ENCODE data around the gene IGF2R.

The IGF2R gene

DNA sequence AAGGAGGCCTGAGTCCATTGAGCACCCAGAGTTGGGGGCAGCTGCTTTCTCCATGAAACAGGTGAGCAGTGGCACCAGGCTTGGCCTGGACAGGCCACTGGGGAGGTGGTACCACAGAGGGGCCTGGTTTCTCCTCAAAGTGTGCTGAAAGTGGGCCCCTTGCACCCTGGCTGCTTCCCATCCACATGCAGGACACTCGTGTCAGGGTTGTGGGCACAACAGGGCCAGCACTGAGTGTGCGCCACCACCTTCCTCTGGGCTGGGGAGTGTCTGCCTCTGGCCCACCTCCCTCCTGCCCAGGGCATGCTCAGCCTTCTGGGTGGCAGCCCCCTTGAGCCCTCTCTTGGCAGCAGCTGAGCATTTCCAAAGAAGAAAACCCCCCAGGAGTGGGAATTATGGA is 147.5 kb downstream of the IGF2R start:
- H3K4me3 ChIP-seq (ENCODE audit: low read depth, low read length): no peak overlapping the region
- TF ChIP-seq, protein P1, sequence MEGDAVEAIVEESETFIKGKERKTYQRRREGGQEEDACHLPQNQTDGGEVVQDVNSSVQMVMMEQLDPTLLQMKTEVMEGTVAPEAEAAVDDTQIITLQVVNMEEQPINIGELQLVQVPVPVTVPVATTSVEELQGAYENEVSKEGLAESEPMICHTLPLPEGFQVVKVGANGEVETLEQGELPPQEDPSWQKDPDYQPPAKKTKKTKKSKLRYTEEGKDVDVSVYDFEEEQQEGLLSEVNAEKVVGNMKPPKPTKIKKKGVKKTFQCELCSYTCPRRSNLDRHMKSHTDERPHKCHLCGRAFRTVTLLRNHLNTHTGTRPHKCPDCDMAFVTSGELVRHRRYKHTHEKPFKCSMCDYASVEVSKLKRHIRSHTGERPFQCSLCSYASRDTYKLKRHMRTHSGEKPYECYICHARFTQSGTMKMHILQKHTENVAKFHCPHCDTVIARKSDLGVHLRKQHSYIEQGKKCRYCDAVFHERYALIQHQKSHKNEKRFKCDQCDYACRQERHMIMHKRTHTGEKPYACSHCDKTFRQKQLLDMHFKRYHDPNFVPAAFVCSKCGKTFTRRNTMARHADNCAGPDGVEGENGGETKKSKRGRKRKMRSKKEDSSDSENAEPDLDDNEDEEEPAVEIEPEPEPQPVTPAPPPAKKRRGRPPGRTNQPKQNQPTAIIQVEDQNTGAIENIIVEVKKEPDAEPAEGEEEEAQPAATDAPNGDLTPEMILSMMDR (IDR thresholded peaks at IDR 0.05; ENCODE audit: low read depth, low read length): no peak
- TF ChIP-seq MAX (IDR thresholded peaks at IDR 0.05; ENCODE audit: low read depth, low read length) (no peak), MYC (IDR thresholded peaks at IDR 0.05; ENCODE audit: low read depth, low read length) (no peak), POLR2A (IDR thresholded peaks at IDR 0.05; ENCODE audit: extremely low read depth, insufficient read length) (no peak)
- no peak for DNase-seq (ENCODE audit: low read depth)

DNA sequence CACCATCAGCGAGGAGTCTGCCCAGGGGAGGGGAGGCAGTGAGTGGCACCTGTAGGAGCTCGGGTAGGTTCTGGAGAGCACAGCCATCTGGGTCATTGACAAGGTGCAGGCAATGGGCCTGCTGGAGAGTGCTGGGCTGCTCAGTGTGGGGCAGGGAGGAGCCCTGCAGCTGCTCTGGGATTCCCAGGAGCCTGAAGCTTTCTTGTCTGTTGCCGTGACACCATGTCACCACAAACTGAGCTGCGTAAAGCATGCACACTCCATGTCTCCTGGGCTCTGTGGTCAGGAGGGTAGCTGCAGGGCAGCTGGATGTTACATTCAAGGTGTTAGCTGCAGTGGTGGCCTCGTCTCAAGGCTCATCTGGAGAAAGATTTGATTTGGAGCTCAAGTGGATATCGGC is 148.3 kb downstream of the IGF2R start:
- H3K4me3 ChIP-seq (ENCODE audit: low read depth, low read length): no peak overlapping the region
- no peak for DNase-seq (ENCODE audit: low read depth)
- no peak for TF ChIP-seq MYC (IDR thresholded peaks at IDR 0.05; ENCODE audit: low read depth, low read length)
- TF ChIP-seq POLR2A (IDR thresholded peaks at IDR 0.05; ENCODE audit: extremely low read depth, insufficient read length): no peak
- TF ChIP-seq MAX (IDR thresholded peaks at IDR 0.05; ENCODE audit: low read depth, low read length): no peak
- TF ChIP-seq, protein P1 (IDR thresholded peaks at IDR 0.05; ENCODE audit: low read depth, low read length): no peak

- TF ChIP-seq MAX (IDR thresholded peaks at IDR 0.05; ENCODE audit: low read depth, low read length) (no peak), MYC (IDR thresholded peaks at IDR 0.05; ENCODE audit: low read depth, low read length) (no peak), POLR2A (IDR thresholded peaks at IDR 0.05; ENCODE audit: extremely low read depth, insufficient read length) (no peak)
- TF ChIP-seq, protein P1 (IDR thresholded peaks at IDR 0.05; ENCODE audit: low read depth, low read length): no peak
- H3K4me3 ChIP-seq (ENCODE audit: low read depth, low read length): no peak overlapping the region
- no peak for DNase-seq (ENCODE audit: low read depth)
Observed at GRCh38 chr6:160118620-160119229, 149.8 kb downstream of the IGF2R start.

- DNase-seq (ENCODE audit: low read depth): no peak
- no peak overlapping the region for H3K4me3 ChIP-seq (ENCODE audit: low read depth, low read length)
- no peak for TF ChIP-seq MAX (IDR thresholded peaks at IDR 0.05; ENCODE audit: low read depth, low read length)
Observed at GRCh38 chr6:160120087-160120486, 151.2 kb downstream of the IGF2R start.

DNA sequence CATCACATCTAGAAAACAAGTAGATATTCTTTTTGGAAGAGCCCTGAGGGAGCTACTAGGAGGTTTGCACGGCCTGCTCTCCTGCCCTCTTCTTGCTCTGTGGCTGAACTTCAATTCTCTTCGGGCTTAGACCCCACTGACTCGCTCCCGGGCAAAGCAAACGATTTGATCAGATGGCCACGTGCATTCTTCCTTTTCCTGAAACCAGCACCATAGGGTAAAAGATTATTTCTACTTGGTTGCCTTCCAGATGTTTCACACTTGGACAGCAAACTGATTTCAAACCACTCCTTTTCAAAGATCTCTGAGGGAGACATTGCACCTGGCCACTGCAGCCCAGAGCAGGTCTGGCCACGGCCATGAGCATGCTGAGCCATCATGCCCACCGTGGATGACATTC is 152.7 kb downstream of the IGF2R start, which contains the start of gene SLC22A1:
TSS of gene SLC22A1 (plus strand) at position 258 of the 400 bp plus-strand sequence. CDS start at position 379, 121 bp downstream.
- no peak within 1 kb of the TSS for H3K4me3 ChIP-seq (ENCODE audit: low read depth, low read length)
- no peak for DNase-seq (ENCODE audit: low read depth)
- TF ChIP-seq MAX (IDR thresholded peaks at IDR 0.05; ENCODE audit: low read depth, low read length): no peak
- TF ChIP-seq MYC (IDR thresholded peaks at IDR 0.05; ENCODE audit: low read depth, low read length): no peak
- TF ChIP-seq, protein P1 (IDR thresholded peaks at IDR 0.05; ENCODE audit: low read depth, low read length): no peak
- TF ChIP-seq POLR2A (IDR thresholded peaks at IDR 0.05; ENCODE audit: extremely low read depth, insufficient read length): no peak

- DNase-seq (ENCODE audit: low read depth): no peak
- no peak for TF ChIP-seq MAX (IDR thresholded peaks at IDR 0.05; ENCODE audit: low read depth, low read length)
- no peak for TF ChIP-seq POLR2A (IDR thresholded peaks at IDR 0.05; ENCODE audit: extremely low read depth, insufficient read length)
- TF ChIP-seq MYC (IDR thresholded peaks at IDR 0.05; ENCODE audit: low read depth, low read length): no peak
- TF ChIP-seq, protein P1 (IDR thresholded peaks at IDR 0.05; ENCODE audit: low read depth, low read length): no peak
- no peak overlapping the region for H3K4me3 ChIP-seq (ENCODE audit: low read depth, low read length)
Observed at GRCh38 chr6:160121981-160122380, 153.1 kb downstream of the IGF2R start.
